Stimulated activated CD8-positive, alpha-beta memory T cell treated with anti-CD3 and anti-CD28 coated beads, Interleukin-4, amount 100 ng/mL, for 4 hours (primary cell): ENCODE measurements around the gene TRIM54.
"Not testable (repeated sequence)": the region's sequence is repeated elsewhere in the genome, so short reads cannot be mapped to it uniquely, and the experiment has no call there.

Source experiments
- DNase-seq, 2 donors: peaks; one replicate each; pipeline ENCODE4 v3.0.0-alpha.2; 2020; ENCODE audit warnings: low read depth in 2 of 2, low spot score in 1 of 2

Gene TRIM54

DNA sequence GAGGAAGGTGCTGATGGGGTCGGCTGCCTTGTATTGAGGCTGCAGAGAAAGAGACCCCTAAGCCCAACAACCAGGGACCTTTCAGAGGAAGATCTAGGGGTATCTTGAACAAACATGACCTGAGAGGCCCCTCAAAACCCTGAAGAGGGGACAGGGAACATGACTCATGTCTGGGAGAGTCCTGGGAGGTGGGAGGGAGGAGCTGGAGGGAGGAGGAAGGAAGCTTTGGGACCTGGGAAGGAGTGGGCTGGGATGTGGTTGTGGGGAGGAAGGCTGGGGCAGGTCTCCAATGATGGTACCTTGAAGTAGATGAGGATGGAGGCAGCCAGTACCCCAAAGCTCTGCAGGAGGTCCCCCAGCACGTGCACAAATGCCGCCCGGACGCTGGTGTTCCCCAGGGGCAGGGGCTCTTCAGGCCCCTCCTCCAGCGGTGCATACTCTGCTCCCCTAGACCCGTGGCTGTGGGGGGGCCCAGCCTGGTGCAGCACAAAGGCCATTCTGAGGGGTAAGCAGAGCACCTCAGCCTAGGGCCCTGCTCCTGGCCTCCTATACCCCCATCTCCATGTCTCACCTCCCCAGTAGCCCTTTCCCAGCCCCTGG, 25.3 kb upstream of the TRIM54 start:
- DNase-seq, result no peak

DNA sequence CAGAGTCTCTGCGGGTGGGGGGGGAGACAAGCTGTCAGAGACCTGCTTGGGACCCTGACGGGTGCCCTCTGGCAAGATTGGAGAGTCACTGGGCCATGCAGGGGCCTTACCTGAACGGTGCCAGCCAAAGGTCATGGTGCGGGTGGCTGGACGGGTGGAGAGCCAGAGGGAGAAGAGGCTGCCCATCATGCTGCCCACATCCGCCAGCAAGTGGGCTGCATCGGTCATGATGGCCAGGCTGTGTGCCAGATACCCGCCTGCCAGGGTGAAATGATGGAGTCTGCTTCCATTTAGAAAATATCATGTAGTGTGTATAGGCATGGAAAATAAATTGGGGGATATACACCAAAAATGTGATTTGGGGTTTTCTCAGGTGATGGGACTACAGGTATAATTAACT, 24.2 kb upstream of the TRIM54 start:
- DNase-seq, result no peak

DNA sequence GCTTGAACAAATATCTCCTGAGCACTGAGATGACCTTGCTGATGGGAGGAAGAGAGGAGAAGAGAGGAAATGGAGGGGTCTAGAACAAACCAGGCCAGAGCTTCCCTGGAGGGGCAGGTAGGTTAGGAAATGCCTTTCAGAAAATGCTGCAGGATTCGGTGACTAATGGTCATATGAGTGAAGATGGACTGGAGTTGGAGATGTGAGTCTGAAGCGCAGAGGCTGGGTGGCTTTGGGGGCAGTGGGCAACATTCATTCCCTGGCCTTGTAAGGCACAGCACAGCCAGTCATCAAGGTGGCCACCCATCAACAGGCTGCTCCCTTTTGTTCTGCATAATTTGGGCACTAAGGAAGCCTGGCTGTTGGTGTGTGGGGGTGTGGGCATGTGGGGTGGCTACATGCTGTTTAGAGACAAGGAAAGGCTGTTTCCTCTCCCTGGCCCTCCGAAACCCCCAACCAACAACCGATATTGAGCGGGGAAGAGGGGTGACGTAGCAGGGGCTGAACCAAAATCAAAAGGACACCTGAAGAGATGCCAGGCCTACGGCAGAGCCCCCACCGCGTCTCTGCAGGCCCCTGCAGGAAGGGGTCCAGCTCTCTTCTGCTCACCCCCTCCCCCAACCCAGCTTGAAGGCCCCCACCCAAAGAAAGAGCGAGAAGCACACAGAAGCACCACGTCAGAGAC, 20.8 kb upstream of the TRIM54 start:
- DNase-seq, result no peak

DNA sequence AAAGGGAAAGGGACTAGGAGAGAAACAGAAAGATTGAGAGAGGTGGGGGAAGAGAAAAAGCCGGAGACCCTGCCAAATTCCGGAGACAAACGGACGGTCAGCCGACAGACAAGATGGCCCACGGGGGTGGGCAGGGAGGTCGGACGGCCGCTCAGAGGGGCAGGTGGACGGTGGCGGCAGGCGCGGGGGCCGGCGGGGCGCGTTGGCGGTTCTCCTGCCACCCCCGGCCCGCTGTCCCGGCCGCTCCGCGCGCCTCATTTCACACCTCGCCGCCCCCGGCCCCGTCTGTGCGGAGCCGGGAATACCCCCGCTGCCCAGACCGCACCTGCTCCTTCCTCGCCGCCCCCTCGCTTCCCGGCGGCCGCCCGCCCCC, 20.3 kb upstream of the TRIM54 start:
- DNase-seq, result no peak

DNA sequence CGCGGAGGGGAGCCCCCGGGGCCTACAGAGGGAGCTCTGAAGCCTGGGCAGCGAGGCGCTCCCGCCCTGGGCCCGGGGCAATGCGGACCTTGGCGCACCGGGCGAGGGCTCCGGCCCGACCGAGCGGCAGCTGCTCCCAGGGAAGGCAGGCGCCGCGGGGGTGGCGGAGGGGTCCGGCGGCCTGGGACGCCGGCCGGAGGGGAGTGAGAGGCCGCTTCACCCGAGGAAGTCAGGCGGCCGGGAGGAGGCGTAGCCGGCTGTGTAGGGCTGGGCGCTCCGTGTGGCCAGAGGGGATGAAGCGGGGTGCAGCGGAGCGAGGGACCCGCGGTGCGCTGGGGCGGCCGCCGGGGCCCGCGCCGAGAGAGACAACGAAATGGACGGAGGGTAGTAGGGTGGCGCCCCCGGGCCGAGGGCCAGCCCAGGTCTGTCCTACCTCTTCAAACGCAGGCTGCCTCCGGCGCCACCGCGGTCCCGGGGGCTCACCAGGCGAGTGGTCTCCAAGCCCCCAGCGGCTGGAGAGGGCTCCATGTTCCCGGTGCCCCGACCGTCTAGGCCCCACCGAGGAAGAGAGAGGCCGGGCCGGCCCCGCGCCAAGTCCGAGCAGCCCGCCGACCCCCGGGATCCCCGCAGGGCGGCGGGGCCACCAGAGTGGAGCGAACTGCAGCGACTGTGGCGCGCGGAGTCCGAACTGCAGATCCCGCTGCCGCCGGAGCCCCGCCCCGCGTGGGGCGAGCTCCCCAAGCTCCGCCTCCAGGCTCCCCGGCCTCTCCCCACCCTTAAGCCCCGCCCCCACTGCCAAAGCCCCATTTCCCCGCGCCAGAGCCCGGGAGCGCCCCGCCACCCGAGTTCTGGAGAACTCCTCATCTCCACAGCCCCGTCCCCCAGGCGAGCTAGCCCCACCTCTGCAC, 19.6 kb upstream of the TRIM54 start, which contains the start of gene SLC30A3:
TSS of gene SLC30A3 (minus strand) at position 669 of the 908 bp plus-strand sequence. CDS start at position 528, 141 bp downstream.
- DNase-seq, result peak; percentile 26 to 33

DNA sequence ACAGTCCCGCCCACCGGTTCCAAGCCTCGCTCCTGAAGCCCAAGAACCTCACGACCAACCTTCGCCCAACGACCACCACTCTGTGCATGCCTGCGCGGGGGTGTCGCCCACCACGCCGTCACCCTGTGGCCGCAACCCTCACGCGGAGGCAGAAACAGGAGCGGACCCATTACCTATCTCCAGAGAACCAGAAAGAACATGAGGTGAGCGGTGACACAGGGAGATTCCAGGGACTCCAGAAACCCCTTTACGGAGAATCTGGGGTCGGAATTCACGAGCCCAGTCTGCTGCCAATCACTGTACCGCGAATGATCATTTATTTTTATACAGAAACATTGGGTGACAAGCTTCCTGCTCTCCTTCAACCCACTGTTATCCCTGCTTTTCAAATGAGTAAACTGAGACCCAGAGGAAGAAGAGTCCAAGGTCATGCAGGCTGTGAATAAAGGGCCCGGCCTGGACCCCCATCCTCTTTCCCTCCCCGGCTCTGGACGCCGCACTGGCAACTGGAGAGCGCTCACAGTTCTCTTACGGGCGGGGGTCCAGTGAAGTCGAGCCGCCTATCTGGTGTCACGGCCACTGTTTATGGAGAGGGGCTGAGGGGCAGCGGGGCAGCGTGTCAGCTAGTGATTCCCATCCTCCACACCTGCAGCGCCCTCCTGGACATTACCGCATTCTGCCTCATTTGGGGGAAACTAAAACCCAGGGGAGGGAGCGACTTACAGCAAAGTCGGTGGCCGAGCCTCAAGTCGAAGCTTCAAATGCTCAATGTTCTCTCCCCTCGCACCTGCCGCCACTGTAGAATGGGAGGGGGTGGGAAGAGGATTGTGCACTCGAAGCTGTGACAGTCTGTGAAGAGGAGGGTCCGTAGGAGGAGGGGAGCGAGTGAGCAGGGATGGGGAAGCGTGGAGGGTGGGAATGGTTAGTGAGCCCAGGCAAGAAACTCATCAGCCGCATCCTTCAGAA, 18.7 kb upstream of the TRIM54 start:
- no peak for DNase-seq

DNA sequence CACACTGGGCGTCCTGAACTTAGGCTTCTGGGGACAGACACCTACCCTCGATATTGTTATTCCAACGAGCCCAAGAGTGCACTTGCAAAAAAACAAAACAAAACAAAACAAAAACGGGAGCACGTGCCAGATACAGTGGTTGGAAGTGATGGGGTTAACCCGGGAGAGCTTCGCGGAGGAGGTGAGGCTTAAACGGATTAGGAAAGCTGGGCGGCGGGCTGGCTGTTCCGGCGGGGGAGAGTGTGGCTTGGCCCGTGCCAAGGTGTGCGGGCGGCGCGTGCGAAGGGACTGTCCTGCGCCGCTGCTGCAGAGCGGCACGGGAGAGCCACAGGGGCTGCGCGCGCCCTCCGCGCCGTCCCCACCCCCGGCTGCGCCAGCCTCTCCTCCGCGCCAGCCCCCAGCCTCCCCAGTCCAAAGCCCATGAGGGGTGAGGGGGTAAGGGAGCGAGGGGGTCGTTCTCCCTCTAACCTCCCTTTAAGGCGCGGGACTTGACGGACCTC, 17.9 kb upstream of the TRIM54 start:
- no peak for DNase-seq

DNA sequence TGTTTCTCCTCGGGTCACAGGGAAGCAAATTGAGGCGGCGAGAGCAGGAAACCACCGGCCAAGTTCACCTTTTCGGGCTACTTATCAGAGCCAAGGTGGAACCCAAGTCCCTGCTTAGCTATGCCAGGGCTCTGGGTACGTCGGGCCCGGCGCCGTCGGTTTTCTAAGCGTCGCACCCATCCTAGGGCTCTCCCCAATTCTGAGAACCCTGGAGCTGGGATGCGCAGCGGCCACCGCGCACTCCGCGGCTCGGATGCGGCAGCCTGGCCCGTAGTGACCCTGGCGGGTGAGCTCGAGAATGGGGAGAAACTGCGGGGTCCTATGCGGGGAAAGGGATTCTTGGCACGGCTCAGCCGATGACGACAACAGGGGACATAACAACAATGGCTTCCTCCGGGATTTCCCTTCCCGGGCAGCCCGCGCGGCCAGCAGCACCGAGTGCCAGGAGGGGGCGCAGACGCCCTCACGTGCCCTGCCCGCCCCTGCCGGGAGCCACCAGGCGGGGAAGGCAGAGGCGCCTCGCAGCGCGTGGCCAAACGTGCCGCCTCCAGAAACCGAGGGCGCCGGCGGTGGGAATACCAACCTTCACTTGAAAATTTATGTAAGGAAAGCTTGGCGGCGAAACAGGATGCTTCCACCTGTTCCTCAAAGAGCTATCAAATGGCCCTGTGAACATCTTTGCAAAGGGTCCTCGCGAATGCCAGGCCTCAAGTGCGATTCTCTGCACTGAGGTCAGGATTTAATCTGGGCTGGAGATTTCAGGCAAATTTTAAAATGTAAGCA, 17.3 kb upstream of the TRIM54 start:
- peak in 1 of 2 donors; percentile 27 for DNase-seq

DNA sequence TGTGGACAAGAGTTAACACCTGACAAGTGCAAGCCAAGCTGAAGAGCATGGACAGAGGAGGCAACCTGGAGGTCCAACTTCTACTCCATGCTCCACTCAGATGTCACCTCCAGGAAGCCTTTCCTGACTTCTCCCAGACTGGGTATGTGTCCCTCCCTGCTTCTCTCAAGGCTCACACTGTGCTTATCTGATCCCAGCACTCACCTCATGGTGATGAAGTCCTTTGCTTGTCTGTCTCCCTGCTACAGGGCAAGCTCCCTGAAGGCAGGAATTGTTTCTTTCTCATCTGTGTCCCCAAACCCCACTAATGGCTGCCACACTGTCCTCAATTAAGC, 16.7 kb upstream of the TRIM54 start:
- DNase-seq, result no peak

DNA sequence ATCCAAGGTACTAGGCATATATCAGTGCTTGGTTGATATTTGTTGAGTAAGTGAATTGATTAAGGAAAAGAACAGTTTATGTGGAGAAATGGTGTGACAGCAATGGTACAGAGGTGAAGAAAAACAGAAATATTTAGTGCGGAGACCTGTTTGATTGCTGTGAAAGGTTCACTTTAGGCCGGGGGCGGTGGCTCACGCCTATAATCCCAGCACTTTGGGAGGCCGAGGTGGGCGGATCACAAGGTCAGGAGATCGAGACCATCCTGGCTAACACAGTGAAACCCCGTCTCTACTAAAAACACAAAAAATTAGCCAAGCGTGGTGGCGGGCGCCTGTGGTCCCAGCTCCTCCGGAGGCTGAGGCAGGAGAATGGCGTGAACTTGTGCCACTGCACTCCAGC, 13.9 kb upstream of the TRIM54 start:
- not testable (repeated sequence) for DNase-seq

DNA sequence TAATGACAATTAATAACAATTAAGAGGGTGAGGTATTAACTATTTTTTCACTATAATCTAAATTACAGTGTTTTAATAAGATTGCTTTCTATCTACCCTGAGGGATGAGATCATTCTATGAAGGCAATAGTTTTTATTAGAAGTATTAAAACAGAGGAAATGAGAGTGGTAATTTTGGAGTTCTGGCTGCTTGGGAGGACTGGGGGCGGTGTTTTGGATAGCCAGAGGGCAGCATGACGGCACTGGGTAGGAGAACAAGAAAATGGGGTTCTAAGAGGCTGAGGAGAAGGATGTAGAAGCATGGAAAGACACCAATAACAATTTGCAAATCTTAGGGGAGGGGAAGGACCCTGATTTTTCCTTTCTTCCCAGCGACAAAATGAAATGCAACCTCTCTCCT, 12.1 kb upstream of the TRIM54 start:
- DNase-seq, result no peak

DNA sequence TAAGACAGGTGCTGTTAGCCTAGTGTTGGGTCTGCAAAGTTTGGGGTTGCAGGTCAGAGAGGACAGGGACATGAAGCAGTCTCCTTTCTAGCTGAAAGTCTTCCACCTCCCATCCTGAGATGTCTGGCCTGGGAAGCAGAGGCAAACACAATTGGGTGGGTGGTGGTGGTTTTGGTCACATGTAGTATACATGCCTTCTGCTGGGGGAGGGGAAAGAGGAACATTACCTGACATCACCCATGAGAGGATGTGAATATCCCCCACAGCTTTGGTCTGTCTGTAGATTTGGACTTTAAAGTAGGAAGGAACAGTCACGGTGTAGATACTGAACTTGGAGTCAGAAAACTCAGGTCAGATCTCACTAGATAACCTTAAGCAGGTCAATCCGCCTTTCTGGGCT, 11.6 kb upstream of the TRIM54 start:
- no peak for DNase-seq

DNA sequence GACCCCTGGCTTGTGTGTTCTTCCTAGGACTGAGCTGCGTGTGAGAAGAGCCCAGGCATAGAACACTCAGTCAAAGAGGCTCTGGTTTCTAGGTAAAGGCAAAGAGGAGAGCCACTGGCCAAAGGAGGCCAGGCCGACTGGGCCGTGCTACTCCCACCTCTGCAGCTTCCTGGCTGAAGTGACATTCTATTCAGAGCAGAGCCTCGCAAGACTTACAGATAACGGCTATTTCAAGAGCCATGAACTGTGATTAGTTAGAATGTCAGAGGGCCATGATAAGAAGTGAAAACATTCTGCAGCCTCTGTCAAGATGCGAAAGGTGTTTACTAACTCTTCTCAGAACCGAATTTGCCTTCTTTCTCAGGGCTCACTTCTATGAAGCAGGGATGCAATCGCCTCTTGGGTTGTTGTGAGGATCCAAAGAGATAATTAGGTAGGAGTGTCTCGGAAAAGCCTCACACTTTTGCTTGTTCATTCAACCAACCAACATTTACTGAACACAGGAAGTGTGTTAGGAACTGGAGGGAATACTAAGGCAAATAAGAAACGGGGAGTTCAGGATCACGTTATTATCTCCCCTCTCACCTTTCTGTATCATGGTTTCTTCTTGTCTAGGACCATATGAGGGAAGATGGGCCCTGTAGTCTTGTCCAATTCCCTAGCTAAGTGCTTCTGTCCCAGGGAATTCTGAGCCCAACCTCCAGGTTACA, 10.4 kb upstream of the TRIM54 start:
- no peak for DNase-seq

DNA sequence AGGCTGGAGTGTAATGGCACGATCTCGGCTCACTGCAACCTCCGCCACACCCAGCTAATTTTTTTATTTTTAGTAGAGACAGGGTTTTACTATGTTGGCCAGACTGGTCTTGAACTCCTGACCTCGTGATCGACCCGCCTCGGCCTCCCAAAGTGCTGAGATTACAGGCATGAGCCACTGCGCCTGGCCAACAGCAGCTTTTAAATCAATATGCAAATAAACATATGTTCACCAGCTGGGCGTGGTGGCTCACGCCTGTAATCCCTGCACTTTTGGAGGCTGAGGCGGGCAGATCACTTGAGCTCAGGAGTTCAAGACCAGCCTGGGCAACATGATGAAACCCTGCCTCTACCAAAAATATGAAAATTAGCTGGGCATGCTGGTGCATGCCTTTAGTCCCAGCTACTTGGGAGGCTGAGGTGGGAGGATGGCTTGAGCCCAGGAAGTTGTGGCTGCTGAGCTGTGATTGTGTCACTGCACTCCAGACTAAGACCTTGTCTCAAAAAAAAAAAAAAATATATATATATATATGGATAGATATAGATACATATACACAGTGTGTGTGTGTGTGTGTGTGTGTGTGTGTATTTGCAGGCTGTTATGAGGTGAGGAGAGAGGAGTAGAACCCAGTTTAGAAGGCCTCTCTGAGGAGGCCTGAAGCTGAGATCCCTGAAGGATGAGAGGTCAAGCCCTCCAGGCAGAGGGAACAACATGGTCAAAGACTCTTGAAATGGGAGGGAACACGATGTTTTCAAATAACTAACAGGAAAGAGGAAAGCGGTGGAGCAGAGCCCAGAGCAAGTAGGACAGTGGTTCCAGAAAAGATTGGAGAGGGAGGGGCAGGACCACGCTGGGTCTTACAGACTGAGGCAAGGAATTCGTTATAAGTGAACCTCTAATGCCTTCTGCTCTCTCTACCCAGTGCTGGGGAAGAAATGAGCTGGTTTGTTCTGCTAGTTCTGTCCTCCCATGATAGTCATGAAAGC, 9.4 kb upstream of the TRIM54 start:
- DNase-seq, result not testable (repeated sequence)

DNA sequence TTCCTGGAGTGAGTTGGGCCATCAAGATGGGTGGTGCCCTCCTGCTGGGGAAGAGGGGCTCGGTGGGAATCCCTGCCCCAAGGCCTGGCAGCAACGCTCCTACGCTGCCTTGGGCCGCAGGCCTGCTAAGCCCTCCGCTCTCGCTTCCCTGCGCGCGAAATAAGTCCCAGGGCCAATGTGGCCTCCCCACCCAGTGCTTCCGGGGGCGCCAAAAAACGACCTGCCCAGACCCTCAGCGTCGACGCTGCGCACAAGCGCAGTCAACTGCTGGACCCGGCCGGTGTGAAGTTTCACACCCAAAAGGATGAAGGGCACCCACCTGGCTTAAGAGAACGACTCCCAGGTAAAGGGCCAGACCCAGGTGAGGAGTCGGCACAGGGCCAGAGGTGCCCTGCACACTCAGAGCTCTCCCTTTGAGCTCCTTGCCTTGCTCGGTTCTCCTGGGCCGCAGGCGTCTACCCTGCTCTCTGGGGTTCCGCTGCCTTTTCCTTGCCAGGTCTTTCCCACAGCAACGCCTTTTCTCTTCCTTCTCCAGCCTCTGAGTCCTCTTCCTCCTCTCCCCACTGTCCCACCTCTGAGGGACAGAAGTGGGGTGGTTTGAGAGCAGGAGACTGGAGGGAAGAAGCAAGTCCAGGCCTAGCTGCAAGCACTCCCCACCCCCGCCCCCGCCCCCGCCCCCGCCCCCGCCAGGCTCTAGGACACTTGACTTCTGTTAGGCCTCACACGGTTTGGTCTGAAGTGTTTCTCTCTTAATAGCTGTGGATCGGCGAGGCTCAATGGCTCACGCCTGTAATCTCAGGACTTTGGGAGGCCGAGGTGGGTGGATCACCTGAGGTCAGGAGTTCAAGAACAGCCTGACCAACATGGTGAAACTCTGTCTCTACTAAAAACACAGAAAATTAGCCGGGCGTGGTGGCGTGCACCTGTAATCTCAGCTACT, 6.7 kb upstream of the TRIM54 start, which contains the start of gene DNAJC5G:
TSS of gene DNAJC5G (plus strand) at position 223 of the 940 bp plus-strand sequence. CDS start 1,296 bp downstream, outside the sequence.
- no peak for DNase-seq

DNA sequence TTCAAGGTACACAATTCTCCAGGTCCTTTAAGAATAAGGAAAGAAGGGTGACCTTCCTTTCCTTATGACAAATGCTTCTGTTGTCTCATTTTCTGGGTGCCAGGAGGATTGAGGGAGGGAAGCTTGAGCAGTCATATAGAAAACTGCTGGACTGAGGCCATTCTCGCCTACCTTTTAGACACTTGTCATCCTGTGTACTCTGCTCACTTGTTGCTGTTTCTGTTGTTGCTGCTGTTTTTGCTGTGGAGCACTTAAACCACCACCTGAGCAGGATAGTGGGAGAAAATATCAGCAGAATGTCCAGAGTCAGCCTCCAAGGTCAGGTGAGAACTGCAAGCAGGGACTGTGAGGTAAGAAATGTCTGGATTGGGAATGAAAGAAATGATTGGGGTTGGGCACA, 4.2 kb upstream of the TRIM54 start:
- DNase-seq, result no peak

DNA sequence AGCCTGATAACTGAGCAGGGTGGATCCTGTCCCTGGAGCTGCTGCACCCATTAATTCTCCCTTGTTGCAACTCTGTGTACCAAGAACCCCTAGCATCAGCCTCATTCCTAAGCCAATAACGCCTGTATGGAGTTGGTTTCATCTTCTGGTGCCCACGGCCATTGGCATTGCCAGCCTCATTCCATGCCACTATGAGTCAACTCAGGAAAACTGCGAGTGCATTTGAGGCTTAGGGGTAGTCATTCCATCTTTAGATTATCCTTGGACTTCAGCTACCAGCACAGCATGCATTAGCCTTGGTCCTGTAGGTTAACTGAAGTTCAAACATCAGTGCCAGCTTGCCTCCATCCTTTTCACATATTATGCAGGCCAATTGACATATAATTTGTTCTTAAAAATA, 1.4 kb upstream of the TRIM54 start:
- no peak for DNase-seq
